ENCODE results near the gene PGBD5.

Gene PGBD5

GRCh38 chr1:230288641-230289349 is 137.3 kb downstream of the PGBD5 start:
- no peaks in the 10 kb centered on the region for H3K27me3 ChIP-seq (ENCODE audit: control insufficient read depth in 1 of 2, insufficient read depth in 2 of 2, low read length in 2 of 2)
- no peaks in the 10 kb centered on the region for H3K9me3 ChIP-seq (ENCODE audit: low read length)
- no peaks in the 10 kb centered on the region for H3K4me1 ChIP-seq (ENCODE audit: insufficient read depth, low read length)
- H3K9ac ChIP-seq (ENCODE audit: low read length) = no peak overlapping the region
- no peak overlapping the region for H3K27ac ChIP-seq (ENCODE audit: low read depth, low read length)
- no peak overlapping the region for H3K4me3 ChIP-seq (ENCODE audit: low read depth in 1 of 2, low read length in 2 of 2)
- H3K36me3 ChIP-seq (ENCODE audit: insufficient read depth, low read length) = no peaks in the 10 kb centered on the region

DNA sequence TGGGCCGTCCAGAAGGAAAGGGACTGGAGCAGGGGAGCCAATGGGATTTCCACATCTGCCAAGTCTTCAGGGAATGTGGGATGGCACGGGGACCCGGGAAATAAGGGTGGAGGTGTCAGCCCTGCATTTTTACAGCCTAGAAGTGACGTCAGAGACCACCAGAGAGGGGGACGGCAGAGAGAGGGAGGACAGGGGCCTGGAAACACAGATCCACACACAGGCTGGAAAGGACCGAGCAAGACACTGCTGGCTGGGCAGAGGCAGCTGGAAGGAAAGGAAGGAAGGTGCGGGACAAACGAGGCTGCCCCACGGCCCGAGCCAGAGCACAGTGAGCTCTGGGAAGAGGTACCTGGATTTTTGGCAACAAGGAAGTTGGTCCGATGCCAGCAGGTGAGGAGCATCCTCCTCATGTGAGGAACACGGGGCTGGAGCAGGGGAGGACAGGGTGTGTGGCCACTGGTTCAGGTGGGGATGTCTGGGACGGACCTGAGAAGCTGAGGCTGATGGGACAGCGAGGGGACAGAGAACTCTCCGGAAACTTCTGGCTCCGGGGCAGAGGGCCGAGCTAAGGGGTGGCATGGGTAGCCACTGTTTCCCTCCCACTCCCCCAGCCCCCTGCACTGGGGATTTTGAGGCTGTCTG is 138.3 kb downstream of the PGBD5 start:
- H3K4me1 ChIP-seq (ENCODE audit: insufficient read depth, low read length) = no peaks in the 10 kb centered on the region
- H3K9me3 ChIP-seq (ENCODE audit: low read length) = no peaks in the 10 kb centered on the region
- H3K27me3 ChIP-seq (ENCODE audit: control insufficient read depth in 1 of 2, insufficient read depth in 2 of 2, low read length in 2 of 2) = no peaks in the 10 kb centered on the region
- H3K9ac ChIP-seq (ENCODE audit: low read length) = no peak overlapping the region
- H3K36me3 ChIP-seq (ENCODE audit: insufficient read depth, low read length) = no peaks in the 10 kb centered on the region
- no peak overlapping the region for H3K27ac ChIP-seq (ENCODE audit: low read depth, low read length)
- H3K4me3 ChIP-seq (ENCODE audit: low read depth in 1 of 2, low read length in 2 of 2) = no peak overlapping the region

DNA sequence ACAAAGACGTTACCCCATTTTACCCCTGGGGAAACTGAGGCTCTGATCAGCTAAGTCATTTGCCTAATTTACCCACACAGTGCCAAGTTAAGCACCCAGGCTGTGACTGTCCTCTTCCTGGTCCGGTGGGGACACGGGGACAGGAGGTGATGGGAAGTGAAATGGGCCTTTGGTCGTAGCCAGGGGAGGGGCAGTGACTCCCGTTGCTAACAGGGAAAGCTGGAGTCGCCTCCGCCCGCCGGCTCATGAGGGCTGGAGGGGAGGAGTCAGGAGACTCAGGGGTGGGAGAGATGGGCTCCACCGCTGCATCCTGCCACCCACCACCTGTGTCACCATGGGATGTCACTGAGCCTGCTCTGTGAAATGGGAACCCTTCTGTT is 139.3 kb downstream of the PGBD5 start:
- Histone ChIP-seq H3K4me1 (ENCODE audit: insufficient read depth, low read length) (peaks cover 5% of the 10 kb centered on the region), H3K27me3 (ENCODE audit: control insufficient read depth in 1 of 2, insufficient read depth in 2 of 2, low read length in 2 of 2) (no peaks in the 10 kb centered on the region), H3K4me3 (ENCODE audit: low read depth in 1 of 2, low read length in 2 of 2) (no peak overlapping the region), H3K9ac (ENCODE audit: low read length) (no peak overlapping the region), H3K9me3 (ENCODE audit: low read length) (no peaks in the 10 kb centered on the region), H3K36me3 (ENCODE audit: insufficient read depth, low read length) (no peaks in the 10 kb centered on the region), H3K27ac (ENCODE audit: low read depth, low read length) (no peak overlapping the region)

DNA sequence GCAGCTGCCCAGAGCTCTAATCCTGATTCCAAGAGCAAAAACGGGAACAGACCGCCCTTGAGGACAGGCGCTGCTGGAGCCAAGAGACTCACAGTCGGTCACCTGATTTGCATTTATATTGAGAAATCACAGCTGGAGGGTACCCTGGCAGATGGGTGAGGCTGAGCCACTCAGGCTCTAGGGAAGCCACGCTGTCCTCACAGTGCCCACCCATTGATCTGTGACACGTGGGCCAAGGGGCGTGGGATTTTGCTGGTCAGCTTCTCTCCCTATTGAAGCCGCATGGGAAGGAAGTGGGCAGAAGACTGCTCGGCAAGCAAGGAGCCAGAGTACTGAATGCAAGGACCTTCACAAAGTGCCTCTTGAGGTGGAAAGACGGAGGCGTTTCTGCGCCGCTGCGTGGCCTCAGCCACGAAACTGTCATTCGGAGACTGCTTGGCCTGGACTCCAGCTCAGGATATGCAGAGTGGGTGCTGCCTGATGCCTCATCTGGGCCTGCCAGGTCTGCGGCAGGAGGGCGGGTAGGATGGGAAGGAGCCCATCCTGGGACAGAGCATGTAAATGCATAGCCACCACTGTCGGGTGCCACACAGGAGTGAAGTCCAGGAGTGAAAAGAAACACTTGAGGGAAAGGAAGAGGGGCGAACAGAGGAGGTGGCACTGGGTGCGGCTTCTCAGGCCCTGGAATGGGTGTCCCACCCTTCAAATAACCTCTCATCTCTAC is 139.8 kb downstream of the PGBD5 start:
- H3K27me3 ChIP-seq (ENCODE audit: control insufficient read depth in 1 of 2, insufficient read depth in 2 of 2, low read length in 2 of 2) = no peaks in the 10 kb centered on the region
- no peaks in the 10 kb centered on the region for H3K9me3 ChIP-seq (ENCODE audit: low read length)
- H3K27ac ChIP-seq (ENCODE audit: low read depth, low read length) = no peak overlapping the region
- H3K9ac ChIP-seq (ENCODE audit: low read length) = no peak overlapping the region
- H3K4me1 ChIP-seq (ENCODE audit: insufficient read depth, low read length) = peaks cover 10% of the 10 kb centered on the region
- no peaks in the 10 kb centered on the region for H3K36me3 ChIP-seq (ENCODE audit: insufficient read depth, low read length)
- H3K4me3 ChIP-seq (ENCODE audit: low read depth in 1 of 2, low read length in 2 of 2) = no peak overlapping the region

- H3K9ac ChIP-seq (ENCODE audit: low read length) = no peak overlapping the region
- H3K4me3 ChIP-seq (ENCODE audit: low read depth in 1 of 2, low read length in 2 of 2) = no peak overlapping the region
- no peaks in the 10 kb centered on the region for H3K9me3 ChIP-seq (ENCODE audit: low read length)
- peaks cover 13% of the 10 kb centered on the region for H3K4me1 ChIP-seq (ENCODE audit: insufficient read depth, low read length)
- H3K27ac ChIP-seq (ENCODE audit: low read depth, low read length) = no peak overlapping the region
- no peaks in the 10 kb centered on the region for H3K27me3 ChIP-seq (ENCODE audit: control insufficient read depth in 1 of 2, insufficient read depth in 2 of 2, low read length in 2 of 2)
- peaks cover 3% of the 10 kb centered on the region for H3K36me3 ChIP-seq (ENCODE audit: insufficient read depth, low read length)
These were observed 140.8 kb downstream of the PGBD5 start for GRCh38 chr1:230285351-230285750.

GRCh38 chr1:230284891-230285290 is 141.2 kb downstream of the PGBD5 start:
- H3K27ac ChIP-seq (ENCODE audit: low read depth, low read length) = no peak overlapping the region
- no peaks in the 10 kb centered on the region for H3K27me3 ChIP-seq (ENCODE audit: control insufficient read depth in 1 of 2, insufficient read depth in 2 of 2, low read length in 2 of 2)
- no peak overlapping the region for H3K4me3 ChIP-seq (ENCODE audit: low read depth in 1 of 2, low read length in 2 of 2)
- H3K4me1 ChIP-seq (ENCODE audit: insufficient read depth, low read length) = peaks cover 13% of the 10 kb centered on the region
- peaks cover 7% of the 10 kb centered on the region for H3K36me3 ChIP-seq (ENCODE audit: insufficient read depth, low read length)
- H3K9me3 ChIP-seq (ENCODE audit: low read length) = no peaks in the 10 kb centered on the region
- no peak overlapping the region for H3K9ac ChIP-seq (ENCODE audit: low read length)

DNA sequence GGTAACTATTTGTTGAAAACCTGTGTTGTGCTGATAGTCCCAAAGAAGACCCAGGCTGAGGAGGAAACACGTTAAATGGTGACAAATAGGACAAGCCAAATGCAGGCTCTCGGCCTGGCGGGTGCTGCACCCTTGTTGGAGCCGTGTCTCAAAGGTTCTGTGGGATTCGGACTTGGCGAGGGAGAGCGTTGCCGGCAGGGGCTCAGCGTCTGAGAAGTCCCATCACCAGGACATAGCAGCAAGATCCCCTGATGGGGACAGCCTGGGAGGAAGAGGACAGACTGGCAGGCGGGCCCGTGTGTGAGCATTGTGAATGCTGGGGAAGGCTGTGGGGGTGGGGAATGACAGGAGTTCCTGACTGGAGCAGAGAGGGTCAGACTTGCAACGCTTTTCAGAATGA is 142.5 kb downstream of the PGBD5 start:
- Histone ChIP-seq H3K27me3 (ENCODE audit: control insufficient read depth in 1 of 2, insufficient read depth in 2 of 2, low read length in 2 of 2) (no peaks in the 10 kb centered on the region), H3K4me1 (ENCODE audit: insufficient read depth, low read length) (peaks cover 13% of the 10 kb centered on the region), H3K9me3 (ENCODE audit: low read length) (no peaks in the 10 kb centered on the region), H3K4me3 (ENCODE audit: low read depth in 1 of 2, low read length in 2 of 2) (no peak overlapping the region), H3K9ac (ENCODE audit: low read length) (no peak overlapping the region), H3K27ac (ENCODE audit: low read depth, low read length) (no peak overlapping the region), H3K36me3 (ENCODE audit: insufficient read depth, low read length) (peaks cover 19% of the 10 kb centered on the region)

GRCh38 chr1:230282157-230282556 is 144.0 kb downstream of the PGBD5 start:
- Histone ChIP-seq H3K4me3 (ENCODE audit: low read depth in 1 of 2, low read length in 2 of 2) (no peak overlapping the region), H3K4me1 (ENCODE audit: insufficient read depth, low read length) (peaks cover 13% of the 10 kb centered on the region), H3K36me3 (ENCODE audit: insufficient read depth, low read length) (peaks cover 23% of the 10 kb centered on the region), H3K27ac (ENCODE audit: low read depth, low read length) (no peak overlapping the region), H3K9me3 (ENCODE audit: low read length) (no peaks in the 10 kb centered on the region), H3K27me3 (ENCODE audit: control insufficient read depth in 1 of 2, insufficient read depth in 2 of 2, low read length in 2 of 2) (no peaks in the 10 kb centered on the region), H3K9ac (ENCODE audit: low read length) (no peak overlapping the region)

DNA sequence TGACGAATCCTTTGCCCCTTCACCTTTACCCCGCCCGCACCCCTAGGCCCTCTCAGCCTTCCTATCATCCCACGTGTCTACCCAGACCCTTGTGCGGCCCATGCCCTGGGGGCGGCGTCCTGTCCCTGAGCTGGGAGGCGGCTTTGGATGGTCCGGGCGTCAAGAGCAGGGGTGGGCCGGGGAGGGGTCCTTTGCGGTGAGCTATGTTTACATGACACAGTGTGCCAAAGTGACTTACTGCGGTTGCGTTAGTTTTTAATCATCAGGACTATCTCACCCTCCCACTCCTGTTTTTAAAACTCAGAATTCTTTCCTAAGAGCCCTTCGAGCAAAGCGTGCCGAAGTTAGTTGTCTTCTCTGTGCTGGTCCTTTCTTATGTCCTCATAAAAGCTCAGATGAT is 144.6 kb downstream of the PGBD5 start:
- H3K36me3 ChIP-seq (ENCODE audit: insufficient read depth, low read length) = peaks cover 29% of the 10 kb centered on the region
- H3K4me1 ChIP-seq (ENCODE audit: insufficient read depth, low read length) = peaks cover 13% of the 10 kb centered on the region
- no peaks in the 10 kb centered on the region for H3K9me3 ChIP-seq (ENCODE audit: low read length)
- H3K4me3 ChIP-seq (ENCODE audit: low read depth in 1 of 2, low read length in 2 of 2) = no peak overlapping the region
- no peaks in the 10 kb centered on the region for H3K27me3 ChIP-seq (ENCODE audit: control insufficient read depth in 1 of 2, insufficient read depth in 2 of 2, low read length in 2 of 2)
- H3K9ac ChIP-seq (ENCODE audit: low read length) = no peak overlapping the region
- H3K27ac ChIP-seq (ENCODE audit: low read depth, low read length) = no peak overlapping the region

DNA sequence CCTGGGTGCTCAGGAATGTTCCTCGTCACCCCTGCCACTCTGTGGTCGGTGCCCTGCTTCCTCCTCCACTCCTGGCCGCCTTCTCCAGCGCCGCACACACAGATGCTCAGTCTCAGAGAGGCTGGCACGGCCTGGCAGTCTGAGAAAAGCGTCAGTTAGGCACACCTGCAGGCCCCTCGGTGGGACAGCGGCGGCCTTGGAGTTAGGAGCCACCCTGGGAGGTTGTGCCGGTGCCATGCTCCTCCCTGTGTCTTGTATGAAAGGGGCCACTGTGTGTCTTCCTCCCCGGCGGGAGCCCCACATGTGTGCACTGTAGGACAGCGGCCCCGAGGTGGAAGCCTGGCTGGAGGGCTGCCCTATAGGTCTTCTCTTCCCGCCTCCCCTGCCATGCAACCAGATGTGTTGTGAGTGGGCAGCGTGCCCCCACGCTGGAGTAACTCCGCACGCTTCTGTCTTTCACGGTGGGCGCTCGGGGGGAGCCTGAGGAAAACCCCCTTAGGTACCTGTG is 145.2 kb downstream of the PGBD5 start:
- peaks cover 13% of the 10 kb centered on the region for H3K4me1 ChIP-seq (ENCODE audit: insufficient read depth, low read length)
- peaks cover 30% of the 10 kb centered on the region for H3K36me3 ChIP-seq (ENCODE audit: insufficient read depth, low read length)
- H3K9me3 ChIP-seq (ENCODE audit: low read length) = no peaks in the 10 kb centered on the region
- H3K27me3 ChIP-seq (ENCODE audit: control insufficient read depth in 1 of 2, insufficient read depth in 2 of 2, low read length in 2 of 2) = no peaks in the 10 kb centered on the region
- H3K4me3 ChIP-seq (ENCODE audit: low read depth in 1 of 2, low read length in 2 of 2) = no peak overlapping the region
- H3K9ac ChIP-seq (ENCODE audit: low read length) = no peak overlapping the region
- no peak overlapping the region for H3K27ac ChIP-seq (ENCODE audit: low read depth, low read length)

DNA sequence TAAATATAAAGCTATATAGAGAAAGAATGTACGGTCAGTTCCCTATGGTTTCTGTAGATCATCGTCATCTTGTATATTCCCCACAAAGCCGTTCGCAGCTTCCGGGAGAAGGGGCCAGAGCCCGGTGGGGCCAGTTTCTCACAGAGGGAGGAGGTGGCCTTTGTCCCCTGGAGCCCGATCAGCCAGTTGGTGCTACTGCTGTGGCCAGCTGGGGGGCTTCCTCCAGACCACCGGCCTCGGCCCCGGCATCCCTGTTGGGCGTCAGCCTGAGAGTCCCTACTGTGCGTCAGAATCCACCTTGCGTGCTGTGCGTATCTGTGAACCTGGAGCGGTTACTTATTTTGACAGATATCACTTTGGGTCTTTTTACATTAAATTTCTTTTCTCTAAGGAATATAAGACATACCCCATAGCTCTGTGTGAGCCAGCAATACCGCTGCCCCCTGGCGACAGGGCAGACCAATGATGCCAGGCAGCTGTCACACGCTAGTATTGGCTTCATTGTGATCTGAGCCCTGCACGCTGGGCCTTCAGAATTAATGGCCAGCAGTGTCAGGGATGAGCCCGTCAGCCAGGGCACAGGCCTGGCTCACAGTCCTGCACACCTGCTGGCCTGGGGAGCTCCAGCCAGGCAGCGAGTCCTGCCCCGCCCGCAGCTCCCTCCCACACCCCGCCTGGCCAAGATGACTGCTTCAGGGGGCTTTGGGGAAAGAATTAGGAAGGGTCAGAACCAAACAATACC is 145.9 kb downstream of the PGBD5 start:
- H3K36me3 ChIP-seq (ENCODE audit: insufficient read depth, low read length) = peaks cover 30% of the 10 kb centered on the region

More for the DNA sequence above, 145.9 kb downstream of the PGBD5 start:
- H3K9ac ChIP-seq (ENCODE audit: low read length) = no peak overlapping the region
- H3K4me3 ChIP-seq (ENCODE audit: low read depth in 1 of 2, low read length in 2 of 2) = no peak overlapping the region
- H3K27me3 ChIP-seq (ENCODE audit: control insufficient read depth in 1 of 2, insufficient read depth in 2 of 2, low read length in 2 of 2) = no peaks in the 10 kb centered on the region
- H3K4me1 ChIP-seq (ENCODE audit: insufficient read depth, low read length) = peaks cover 13% of the 10 kb centered on the region
- H3K9me3 ChIP-seq (ENCODE audit: low read length) = no peaks in the 10 kb centered on the region
- no peak overlapping the region for H3K27ac ChIP-seq (ENCODE audit: low read depth, low read length)

All from muscle layer of colon (tissue), 2 donors.